ELR (cell line): Measurements from ENCODE around the gene GPN2.
"Not testable (repeated sequence)": the region's sequence is repeated elsewhere in the genome, so short reads cannot be mapped to it uniquely, and the experiment has no call there.

ENCODE experiments used
- DNase-seq: peaks from one replicate; pipeline ENCODE4 v3.0.0-alpha.2; 2015; ENCODE audit warnings: low read depth

GPN2 gene

DNA sequence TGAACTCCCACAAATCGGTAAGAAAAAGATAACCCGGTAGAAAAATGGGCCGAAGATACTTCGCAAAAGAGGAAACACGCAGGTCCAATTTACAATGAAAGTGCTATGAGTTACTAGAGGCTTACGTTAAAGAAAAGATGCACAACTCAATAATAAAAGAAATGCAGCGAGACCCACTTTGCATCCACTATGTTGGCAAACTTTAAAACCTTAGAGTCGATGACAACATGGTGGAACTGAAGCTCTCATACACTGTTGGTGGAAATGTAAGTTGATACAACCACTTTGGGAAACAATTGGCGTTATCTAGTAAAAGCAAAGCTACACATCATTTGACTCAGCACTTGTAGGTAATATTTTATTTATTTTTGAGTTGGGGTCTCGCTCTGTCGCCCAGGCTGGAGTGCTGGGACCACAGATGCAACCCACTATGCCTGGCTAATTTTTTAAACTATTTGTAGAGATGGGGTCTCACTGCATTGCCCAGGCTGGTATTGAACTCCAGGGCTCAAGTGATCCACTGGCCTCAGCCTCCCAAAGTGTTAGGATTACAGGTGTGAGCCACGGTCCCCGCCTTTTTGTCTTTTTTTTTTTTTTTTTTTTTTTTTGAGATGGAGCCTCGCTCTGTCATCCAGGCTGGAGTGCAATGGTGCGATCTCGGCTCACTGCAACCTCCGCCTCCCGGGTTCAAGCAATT is 10.9 kb upstream of the GPN2 start:
- DNase-seq, result no peak

DNA sequence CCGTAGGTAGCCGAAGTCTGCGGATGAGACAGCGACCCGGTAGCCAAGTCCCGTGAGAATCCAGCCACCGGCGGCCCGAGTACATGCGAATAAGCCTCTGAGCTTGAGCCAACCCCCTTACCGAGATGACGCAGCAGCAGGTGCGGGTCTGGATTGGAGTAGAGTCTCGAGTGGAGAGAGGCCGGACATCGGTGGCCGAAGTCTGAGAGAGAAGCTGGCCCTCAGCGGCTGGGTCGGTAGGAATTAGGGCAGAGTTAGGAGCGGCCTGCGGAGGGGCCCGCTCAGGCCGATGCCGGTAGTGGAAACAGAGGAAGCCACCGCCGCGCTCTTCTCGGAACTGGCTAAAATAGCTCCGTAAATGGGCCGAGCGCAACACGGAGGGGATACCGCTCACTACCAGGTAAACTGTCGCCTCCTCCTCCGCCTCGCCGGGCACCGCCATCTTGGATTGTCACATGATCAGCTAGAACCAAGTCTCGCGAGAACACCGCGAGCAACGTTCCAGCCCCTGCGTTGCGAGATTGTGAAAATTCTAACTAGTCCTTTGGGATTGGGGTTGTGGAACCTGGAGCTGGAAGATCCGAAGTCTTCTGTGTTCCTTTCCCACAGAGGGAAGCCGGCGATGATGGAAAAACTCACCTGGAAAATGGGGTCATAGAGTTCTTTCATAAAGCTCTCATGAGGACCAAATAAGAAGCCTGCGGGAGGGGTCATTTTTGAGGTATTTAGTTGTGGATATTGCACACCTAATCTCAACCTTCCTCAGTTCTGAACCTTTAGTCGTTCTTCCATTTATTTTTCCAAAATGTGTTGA is 10.1 kb upstream of the GPN2 start, which contains the start of gene GPATCH3:
TSS of gene GPATCH3 (minus strand) at position 467 of the 814 bp plus-strand sequence. CDS start at position 442, 25 bp downstream.
- peak; percentile 94 for DNase-seq

- DNase-seq, result no peak
Measured at GRCh38 chr1:26897351-26897750, 7.3 kb upstream of the GPN2 start.

GRCh38 chr1:26894263-26894662 is 4.2 kb upstream of the GPN2 start:
- no peak for DNase-seq

DNA sequence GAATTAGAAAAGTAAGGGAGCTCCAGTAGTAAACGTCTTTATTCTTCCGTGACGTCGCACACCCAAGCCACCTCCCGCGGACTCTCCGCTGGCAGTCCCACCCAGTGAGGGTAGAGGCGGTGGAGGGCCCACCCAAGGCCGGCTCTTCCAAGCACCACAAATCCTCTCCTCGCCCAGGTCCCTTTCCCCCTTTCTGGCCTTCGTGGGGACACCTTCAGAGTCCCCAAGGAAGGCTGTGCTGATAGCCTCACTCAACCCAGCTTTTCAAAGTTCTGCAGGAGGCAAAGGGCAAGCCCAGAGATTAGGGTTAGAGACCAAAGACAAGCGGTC is 349 bp upstream of the GPN2 start:
- DNase-seq, result no peak

DNA sequence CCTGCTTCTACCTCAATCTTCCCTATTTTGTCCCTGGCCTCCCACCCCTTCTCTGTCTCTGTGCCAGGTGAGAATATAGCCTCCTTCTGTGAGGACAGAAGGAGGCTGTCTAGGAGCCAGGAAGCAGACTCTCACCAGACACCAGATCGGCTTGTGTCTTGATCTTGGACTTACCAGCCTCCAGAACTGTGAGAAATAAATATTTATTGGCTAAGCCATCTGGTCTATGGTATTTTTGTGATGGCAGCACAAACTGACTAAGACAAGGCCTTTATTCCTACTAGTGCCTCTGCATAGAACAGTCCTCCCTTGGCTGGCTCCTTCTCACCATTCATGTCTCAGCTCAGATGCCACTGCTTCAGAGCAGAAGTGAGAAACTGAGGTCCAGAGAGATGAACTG is 1.9 kb downstream of the GPN2 start:
- no peak for DNase-seq

DNA sequence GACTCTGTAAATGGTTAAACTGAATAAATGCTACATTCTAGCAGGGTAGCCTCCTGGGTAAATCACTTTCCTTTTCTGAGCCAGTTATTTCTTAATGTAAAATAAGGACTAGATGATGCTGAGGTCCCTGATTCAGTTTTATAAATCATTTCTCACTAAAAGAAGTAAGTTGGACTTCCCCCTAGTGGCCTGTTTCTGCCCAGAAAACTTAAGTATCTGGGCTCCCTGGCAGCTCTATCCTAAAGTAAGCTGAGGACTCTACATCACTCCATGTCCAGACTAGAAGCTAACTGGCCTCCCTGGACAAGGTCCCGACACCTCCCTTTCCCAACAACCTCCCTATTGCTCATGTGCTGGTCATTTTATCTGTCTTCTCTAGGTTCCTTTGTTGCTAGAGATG is 3.0 kb downstream of the GPN2 start:
- peak; percentile 69 for DNase-seq

DNA sequence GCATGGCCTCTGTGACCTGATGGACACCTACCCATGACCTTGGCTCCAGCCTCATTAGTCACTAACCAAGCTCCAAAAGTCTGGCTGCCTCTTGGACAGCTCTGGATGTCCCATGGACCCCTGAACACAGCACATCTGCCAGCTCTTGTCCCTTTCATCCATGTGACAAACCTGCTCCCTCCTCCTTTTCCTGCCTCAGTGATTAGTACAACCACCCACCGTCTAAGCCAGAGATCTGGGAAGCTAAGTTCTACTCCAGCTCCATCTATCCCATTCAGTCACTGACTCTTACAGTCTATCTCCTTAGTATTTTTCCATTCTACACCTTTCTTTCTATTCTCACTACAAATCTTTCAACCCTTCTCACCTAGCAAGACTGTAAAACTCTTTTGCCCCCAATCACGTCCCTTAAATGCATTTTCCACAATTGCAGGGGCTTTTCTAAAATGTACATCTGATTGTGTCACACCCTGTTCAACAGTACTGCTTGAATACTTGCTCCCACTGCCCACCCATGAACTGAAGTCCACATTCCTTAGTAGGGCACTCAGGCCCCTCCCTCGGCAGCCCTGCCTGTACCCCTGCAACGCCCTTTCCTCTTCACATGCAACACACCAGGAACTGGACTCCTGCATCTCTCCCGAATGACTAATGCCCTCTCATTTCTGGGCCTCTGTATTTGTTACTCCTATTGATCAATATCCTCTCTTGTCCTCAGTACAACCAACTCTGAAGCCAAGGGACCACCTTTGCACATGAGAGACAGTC is 7.2 kb downstream of the GPN2 start:
- DNase-seq, result no peak

DNA sequence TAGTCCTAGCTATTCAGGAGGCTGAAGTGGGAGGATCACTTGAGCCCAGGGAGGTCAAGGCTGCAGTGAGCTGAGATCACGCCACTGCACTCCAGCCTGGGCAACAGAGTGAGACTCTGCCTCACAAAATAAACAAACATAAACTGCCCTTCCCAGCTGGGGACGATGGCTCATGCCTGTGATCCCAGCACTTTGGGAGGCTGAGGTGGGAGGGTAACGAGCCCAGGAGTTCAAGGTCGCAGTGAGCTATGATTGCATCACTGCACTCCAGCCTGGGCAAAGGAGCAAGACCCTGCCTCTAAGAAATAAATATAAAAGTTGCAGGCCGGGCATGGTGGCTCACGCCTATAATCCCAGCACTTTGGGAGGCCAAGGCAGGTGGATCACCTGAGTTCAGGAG is 8.5 kb downstream of the GPN2 start:
- not testable (repeated sequence) for DNase-seq

GRCh38 chr1:26879793-26880192 is 10.3 kb downstream of the GPN2 start:
- no peak for DNase-seq

DNA sequence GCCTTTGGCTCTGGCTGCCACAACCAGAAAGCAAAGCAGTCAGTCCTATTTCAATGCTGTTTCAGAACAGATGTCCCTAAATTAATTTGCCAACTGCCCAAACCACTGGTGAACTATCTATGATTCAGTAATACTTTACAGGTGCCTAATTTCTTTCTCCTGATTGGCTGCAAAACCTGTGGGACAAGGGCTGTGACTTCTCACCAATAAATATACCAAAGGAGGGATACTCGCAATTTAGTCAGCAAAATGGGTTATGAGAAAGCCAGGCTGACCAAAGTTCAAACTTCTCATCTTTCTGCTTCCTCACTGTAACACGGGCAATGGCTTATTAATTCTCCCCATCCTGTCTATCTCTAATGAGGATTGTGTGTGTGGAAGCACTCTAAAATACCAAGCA is 12.8 kb downstream of the GPN2 start:
- no peak for DNase-seq

- no peak for DNase-seq
Measured at GRCh38 chr1:26874896-26875295, 15.2 kb downstream of the GPN2 start.

DNA sequence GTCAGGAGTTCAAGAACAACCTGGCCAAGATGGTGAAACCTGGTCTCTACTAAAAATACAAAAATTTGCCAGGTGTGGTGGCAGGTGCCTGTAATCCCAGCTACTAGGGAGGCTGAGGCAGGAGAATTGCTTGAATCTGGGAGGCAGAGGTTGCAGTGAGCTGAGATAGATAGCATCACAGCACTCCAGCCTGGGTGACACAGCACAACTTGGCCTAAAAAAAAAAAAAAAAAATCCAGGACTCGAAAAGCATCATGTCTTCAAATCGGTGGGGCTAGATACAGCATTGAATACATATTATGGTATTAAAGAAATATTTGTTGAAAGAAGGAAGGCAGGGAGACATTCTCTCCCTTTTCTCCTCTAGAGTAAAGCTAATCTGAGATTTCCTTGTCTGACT is 17.0 kb downstream of the GPN2 start:
- not testable (repeated sequence) for DNase-seq

GRCh38 chr1:26864610-26865480 is 25.2 kb downstream of the GPN2 start:
- peak; percentile 98 for DNase-seq

- no peak for DNase-seq
Measured at GRCh38 chr1:26863685-26864077, 26.4 kb downstream of the GPN2 start.

DNA sequence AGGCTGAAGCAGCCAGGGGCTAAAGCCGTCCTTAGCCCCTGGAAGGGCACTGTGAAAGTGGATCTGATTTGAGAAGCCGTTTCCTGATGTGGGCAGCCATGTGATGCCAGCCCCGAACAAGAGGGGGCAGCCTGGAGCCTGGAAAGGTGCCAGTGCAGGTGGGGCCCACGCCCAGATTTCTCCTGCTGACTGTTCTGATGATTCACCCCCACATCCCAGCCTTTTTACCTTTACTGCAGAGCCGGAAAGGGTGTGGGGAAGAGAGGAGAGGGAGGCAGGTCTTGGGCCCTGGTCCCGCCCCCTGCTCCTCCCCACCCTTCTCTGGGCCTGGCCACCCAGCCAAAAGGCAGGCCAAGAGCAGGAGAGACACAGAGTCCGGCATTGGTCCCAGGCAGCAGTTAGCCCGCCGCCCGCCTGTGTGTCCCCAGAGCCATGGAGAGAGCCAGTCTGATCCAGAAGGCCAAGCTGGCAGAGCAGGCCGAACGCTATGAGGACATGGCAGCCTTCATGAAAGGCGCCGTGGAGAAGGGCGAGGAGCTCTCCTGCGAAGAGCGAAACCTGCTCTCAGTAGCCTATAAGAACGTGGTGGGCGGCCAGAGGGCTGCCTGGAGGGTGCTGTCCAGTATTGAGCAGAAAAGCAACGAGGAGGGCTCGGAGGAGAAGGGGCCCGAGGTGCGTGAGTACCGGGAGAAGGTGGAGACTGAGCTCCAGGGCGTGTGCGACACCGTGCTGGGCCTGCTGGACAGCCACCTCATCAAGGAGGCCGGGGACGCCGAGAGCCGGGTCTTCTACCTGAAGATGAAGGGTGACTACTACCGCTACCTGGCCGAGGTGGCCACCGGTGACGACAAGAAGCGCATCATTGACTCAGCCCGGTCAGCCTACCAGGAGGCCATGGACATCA is 27.1 kb downstream of the GPN2 start, which contains the start of gene SFN:
TSS of gene SFN (plus strand) at position 369 of the 904 bp plus-strand sequence. CDS start at position 433, 64 bp downstream.
- DNase-seq, result peak; percentile 45

DNA sequence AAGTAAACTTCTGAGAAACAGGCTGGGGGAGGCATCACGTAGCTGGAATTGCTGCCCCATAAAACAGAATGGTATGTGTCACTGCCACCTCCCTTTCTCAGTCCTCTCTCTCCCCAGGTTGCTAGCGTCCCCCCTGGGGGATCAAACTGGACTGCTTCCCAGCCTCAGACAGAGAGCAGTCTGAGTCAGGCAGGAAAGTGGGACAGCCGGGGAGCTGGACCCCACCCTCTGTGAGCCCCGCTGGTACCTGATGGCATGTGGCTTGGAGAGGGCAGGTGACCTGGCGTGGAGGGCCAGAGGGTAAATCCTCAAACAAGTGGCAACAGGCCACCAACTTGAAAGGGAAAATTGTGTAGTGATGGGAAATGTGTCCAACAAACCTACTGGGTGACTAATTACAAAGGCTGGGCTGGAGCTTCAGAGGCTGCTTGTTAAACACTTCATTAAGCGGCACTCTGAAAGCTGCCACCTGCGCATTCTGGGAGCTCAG is 28.1 kb downstream of the GPN2 start:
- DNase-seq, result no peak

DNA sequence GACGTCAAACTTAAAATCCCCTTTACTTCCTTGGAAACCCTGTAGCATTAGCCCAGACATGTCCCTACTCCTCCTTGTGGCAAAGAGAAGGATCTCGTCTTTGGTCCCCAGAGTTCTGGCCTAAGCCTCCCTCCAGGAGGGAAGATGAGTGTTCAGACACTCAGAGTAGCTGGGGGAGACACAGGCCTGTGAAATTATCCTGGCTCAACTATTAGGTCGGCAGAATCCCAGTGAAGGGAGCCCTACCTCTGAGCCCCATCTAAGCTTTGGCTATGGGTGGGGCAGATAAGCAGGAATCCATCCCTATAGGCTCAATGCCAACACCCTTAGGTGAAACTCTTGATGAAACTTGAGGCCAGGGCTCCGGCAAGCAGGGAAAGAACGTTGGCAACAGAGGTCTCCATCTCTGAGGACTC is 28.8 kb downstream of the GPN2 start:
- peak; percentile 69 for DNase-seq

GRCh38 chr1:26858891-26859640 is 31.0 kb downstream of the GPN2 start:
- peak; percentile 42 for DNase-seq

DNA sequence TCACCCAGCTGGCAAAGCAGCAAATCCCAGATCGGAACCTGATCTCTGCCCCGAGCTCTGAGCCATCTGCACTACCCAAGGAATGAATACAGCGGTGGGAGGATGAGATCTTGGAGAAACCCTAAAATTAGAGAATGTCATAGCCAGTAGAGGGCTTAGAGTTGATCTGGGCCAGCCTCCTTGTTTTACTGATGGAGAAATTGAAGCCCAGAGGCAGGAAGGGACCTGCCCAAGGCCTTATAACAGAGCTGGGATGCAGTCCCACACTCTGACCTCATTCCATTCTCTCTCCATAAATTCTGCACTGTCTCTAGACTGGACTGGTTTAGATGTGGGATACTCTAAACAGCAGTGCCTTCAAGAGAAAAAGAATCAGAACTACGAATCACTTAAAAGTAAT is 31.9 kb downstream of the GPN2 start:
- DNase-seq, result no peak
